Right atrium auricular region (tissue), 2 donors: ENCODE data around the gene HMGXB4. TPM values are rescaled to one million over a fixed set of nuclear protein-coding genes. Genes with fewer than 3 reads are reported as not detected.
A peak's percentile ranks its signal among the peaks of the same experiment; 100 is the strongest.

Source experiments
- DNase-seq: peaks from one replicate; pipeline ENCODE4 v3.0.0-alpha.2; 2019; ENCODE audit warnings: low spot score
- H3K27ac ChIP-seq, 2 donors: fragments of 200-600 bp; sonication (generic); 1 replicate in 1 of 2; 2 replicates in 1 of 2; pipeline ENCODE4 v1.5.1; 2016 to 2019
- H3K27me3 ChIP-seq, 2 donors: fragments of 200-600 bp; sonication (generic); one replicate each; pipeline versions ENCODE4 v1.5.1 to v1.6.0; 2017 to 2019
- H3K36me3 ChIP-seq: fragments of 200-600 bp; sonication (generic); one replicate; pipeline ENCODE4 v1.5.1; 2016
- H3K4me1 ChIP-seq, 2 donors: fragments of 200-600 bp; sonication (generic); one replicate each; pipeline versions ENCODE4 v1.5.1 to v1.6.0; 2017 to 2019
- H3K4me3 ChIP-seq, 2 donors: fragments of 200-600 bp; sonication (generic); 1 replicate in 1 of 2; 2 replicates in 1 of 2; pipeline ENCODE4 v1.5.1; 2017 to 2019; ENCODE audit warnings: mild to moderate bottlenecking in 1 of 2, moderate library complexity in 1 of 2
- H3K9me3 ChIP-seq, 2 donors: fragments of 200-600 bp; sonication (generic); one replicate each; pipeline ENCODE4 v1.5.1; 2019
- total RNA-seq, 2 donors: library from RNA; depleted of rRNA; stranded (reverse); fragments of >200 nt; gene quantifications; one replicate each; pipeline ENCODE4 v1.1.0, GENCODE V29; 2016
- TF ChIP-seq, protein P1 (sequence below), 2 donors: fragments of 200-600 bp; sonication (generic); IDR thresholded peaks; one replicate each; pipeline ENCODE4 v1.5.1; 2019; ENCODE audit warnings: antibody characterized with exemption in 2 of 2

Gene HMGXB4
- total RNA-seq, 2 donors from 2014 or later, result 9.6 to 9.8 TPM

DNA sequence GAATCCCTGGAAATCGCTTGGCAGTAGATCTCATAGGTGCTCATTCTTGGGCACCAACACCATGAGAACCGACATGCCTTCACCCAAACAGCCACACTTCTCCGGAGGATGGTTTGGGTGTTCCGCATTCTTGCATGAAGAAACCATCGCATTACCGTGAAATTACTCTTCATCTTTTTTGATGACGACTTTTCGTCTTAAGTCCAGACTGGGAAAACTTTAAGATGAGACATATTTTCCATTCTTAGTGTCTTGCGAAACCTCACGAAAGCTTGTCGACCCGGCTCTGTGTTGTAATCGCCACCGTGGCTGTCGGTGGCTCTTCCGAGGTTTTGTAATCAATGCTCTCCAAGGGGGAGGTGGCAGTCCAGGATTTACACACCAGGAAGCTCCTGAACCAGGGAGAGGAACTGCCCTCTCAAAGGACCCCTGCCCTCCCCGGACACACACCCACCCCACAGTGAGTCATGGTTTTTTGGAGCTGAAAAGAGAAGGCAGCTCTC, 44.1 kb downstream of the HMGXB4 start:
- H3K4me1 ChIP-seq, result peaks cover 0 to 39% of the 10 kb centered on the region in 2 donors
- no peak overlapping the region for H3K4me3 ChIP-seq
- no peaks in the 10 kb centered on the region for H3K9me3 ChIP-seq
- H3K36me3 ChIP-seq, result no peaks in the 10 kb centered on the region
- TF ChIP-seq, protein P1, sequence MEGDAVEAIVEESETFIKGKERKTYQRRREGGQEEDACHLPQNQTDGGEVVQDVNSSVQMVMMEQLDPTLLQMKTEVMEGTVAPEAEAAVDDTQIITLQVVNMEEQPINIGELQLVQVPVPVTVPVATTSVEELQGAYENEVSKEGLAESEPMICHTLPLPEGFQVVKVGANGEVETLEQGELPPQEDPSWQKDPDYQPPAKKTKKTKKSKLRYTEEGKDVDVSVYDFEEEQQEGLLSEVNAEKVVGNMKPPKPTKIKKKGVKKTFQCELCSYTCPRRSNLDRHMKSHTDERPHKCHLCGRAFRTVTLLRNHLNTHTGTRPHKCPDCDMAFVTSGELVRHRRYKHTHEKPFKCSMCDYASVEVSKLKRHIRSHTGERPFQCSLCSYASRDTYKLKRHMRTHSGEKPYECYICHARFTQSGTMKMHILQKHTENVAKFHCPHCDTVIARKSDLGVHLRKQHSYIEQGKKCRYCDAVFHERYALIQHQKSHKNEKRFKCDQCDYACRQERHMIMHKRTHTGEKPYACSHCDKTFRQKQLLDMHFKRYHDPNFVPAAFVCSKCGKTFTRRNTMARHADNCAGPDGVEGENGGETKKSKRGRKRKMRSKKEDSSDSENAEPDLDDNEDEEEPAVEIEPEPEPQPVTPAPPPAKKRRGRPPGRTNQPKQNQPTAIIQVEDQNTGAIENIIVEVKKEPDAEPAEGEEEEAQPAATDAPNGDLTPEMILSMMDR (IDR thresholded peaks at IDR 0.05), result no peak
- peak overlapping the region; percentile 97 to 99 for H3K27ac ChIP-seq
- DNase-seq, result peak; percentile 76
- H3K27me3 ChIP-seq, result no peaks in the 10 kb centered on the region

DNA sequence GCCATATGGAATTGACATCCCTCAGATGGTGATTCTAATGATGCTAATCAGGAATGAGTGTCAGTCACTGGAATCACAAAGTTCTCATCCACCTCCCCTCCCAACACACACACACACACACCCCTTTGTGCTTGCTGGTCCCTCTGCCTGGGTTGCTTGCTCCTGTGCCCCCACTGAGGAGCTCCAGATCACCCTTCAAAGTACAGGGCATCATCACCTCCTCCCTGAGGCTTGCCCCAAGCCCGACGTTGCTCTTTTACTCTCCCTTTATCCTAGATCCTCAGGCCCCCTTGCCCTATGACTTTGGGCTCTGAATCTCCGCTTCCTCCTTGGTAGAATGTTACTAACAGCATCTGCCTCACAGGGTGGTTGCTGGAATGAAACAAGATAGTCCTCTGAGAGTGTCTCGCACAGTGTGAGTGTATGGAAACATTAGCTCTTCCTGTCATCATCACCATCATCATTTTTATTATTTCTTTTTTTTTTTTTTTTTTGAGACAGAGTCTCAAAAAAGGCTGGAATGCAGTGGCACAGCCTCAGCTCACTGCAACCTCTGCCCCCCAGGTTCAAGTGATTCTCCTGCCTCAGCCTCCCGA, 45.8 kb downstream of the HMGXB4 start:
- no peaks in the 10 kb centered on the region for H3K9me3 ChIP-seq
- TF ChIP-seq, protein P1 (IDR thresholded peaks at IDR 0.05), result no peak
- DNase-seq, result no peak
- H3K4me1 ChIP-seq, result peaks cover 0 to 54% of the 10 kb centered on the region in 2 donors
- no peak overlapping the region for H3K4me3 ChIP-seq
- no peaks in the 10 kb centered on the region for H3K27me3 ChIP-seq
- H3K27ac ChIP-seq, result peak overlapping the region; percentile 35 to 79
- no peaks in the 10 kb centered on the region for H3K36me3 ChIP-seq

DNA sequence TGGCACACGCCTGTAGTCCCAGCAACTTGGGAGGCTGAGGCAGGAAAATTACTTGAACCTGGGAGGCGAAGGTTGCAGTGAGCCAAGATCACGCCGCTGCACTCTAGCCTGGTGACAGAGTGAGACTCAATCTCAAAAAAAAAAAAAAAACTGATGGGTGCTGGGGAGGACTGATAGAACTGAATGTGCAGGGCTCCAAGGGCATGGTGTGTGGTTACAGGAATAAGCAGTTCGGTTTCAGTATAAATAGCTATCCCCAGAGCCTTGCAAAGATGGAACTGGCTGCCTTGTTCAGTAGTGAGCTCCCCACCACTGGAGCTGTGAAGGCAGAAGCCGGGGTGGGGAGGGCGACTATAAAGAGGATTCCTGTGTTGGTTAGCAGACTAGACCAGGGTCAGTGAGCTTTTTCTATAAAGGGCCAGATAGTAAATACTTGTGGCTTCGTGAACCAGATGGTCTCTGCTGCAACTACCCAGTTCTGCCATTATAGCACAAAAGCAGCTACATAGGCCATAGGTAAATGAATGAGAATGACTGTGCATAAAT, 48.3 kb downstream of the HMGXB4 start:
- Histone ChIP-seq H3K36me3 (no peaks in the 10 kb centered on the region), H3K4me3 (no peak overlapping the region), H3K27ac (peak overlapping the region; percentile 77 to 79), H3K27me3 (no peaks in the 10 kb centered on the region), H3K9me3 (no peaks in the 10 kb centered on the region), H3K4me1 (peaks cover 0 to 66% of the 10 kb centered on the region in 2 donors)
- DNase-seq, result no peak
- TF ChIP-seq, protein P1 (IDR thresholded peaks at IDR 0.05), result no peak

DNA sequence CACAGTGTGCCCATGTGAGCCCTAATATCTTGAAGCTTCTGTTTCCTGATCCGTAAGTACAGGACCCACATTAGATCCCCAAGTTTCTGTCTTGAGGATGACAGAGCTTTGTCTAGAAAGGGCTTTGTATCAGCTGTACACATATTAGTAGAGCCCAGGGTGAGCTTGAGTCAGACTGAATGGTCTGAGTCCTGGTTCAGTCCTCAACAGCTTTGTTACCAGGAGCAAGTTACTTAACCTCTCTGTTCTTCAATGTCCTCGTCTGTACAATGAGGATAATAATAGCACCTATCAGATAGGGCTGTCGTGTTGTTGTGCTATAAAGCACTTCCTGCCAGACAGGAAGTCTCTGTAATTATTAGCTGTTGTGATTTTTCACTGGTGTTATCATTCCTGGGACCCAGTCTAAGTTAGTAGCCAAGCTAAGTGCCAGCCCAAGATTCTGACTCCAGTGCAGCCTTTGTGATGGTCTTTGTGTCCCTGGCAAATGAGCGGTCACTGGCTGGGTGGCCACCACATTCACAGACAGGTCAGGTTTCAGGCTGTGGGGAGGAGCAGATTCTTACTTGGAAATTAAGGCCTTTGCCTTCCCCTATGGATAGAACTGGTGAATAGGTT, 49.2 kb downstream of the HMGXB4 start:
- no peaks in the 10 kb centered on the region for H3K36me3 ChIP-seq
- peak overlapping the region; percentile 77 to 79 for H3K27ac ChIP-seq
- no peaks in the 10 kb centered on the region for H3K27me3 ChIP-seq
- TF ChIP-seq, protein P1 (IDR thresholded peaks at IDR 0.05), result no peak
- H3K4me1 ChIP-seq, result peaks cover 0 to 66% of the 10 kb centered on the region in 2 donors
- H3K9me3 ChIP-seq, result no peaks in the 10 kb centered on the region
- H3K4me3 ChIP-seq, result no peak overlapping the region
- DNase-seq, result no peak

DNA sequence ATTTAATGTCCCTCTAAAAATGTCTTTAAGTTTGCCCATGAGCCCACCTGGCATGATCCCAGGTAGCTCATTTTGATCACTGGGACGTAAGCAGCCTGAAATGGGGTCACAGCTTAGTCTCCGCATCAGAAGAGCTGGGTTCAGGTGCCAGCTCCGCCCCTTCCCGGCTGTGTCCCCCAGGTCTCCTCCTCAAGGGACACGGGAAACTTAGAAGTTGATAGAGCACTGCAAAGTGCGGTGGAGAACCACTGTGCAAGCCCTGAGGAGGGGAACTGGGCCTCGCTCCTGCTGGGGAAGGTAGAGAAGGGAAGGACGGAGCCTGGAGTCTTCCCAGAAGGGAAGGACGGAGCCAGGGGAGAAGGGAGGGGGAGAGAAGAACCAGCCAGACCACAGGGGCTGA, 50.1 kb downstream of the HMGXB4 start:
- TF ChIP-seq, protein P1 (IDR thresholded peaks at IDR 0.05), result no peak
- Histone ChIP-seq H3K36me3 (no peaks in the 10 kb centered on the region), H3K4me1 (peaks cover 0 to 69% of the 10 kb centered on the region in 2 donors), H3K9me3 (no peaks in the 10 kb centered on the region), H3K27me3 (no peaks in the 10 kb centered on the region), H3K27ac (peak overlapping the region; percentile 77 to 79), H3K4me3 (no peak overlapping the region)
- no peak for DNase-seq
